Stimulated activated naive CD8-positive, alpha-beta T cell treated with anti-CD3 and anti-CD28 coated beads, Interleukin-15, amount 100 ng/mL, for 72 hours (primary cell): ENCODE data around the gene SHROOM3.

Experiments
- ATAC-seq: fragments of 150-1000 bp; cut with Tn5 transposase; 2 replicates; pipeline ENCODE4 v1.10.0; 2021; ENCODE audit warnings: mild to moderate bottlenecking, moderate library complexity
- DNase-seq, 2 donors: peaks; one replicate each; pipeline ENCODE4 v3.0.0; 2021 to 2022
- H3K27ac Mint-ChIP-seq, 2 donors: one replicate each; pipeline ENCODE4 v1.8.0; 2022; ENCODE audit warnings: mild to moderate bottlenecking in 2 of 2, mixed read lengths in 2 of 2, moderate library complexity in 2 of 2
- H3K27me3 Mint-ChIP-seq: one replicate; pipeline ENCODE4 v1.8.0; 2022; ENCODE audit warnings: mixed read lengths
- H3K4me1 Mint-ChIP-seq: one replicate; pipeline ENCODE4 v1.8.0; 2022; ENCODE audit warnings: mild to moderate bottlenecking, mixed read lengths
- H3K4me3 Mint-ChIP-seq, 2 donors: one replicate each; pipeline ENCODE4 v1.8.0; 2022; ENCODE audit warnings: mild to moderate bottlenecking in 2 of 2, mixed read lengths in 2 of 2, moderate library complexity in 1 of 2
- H3K9me3 Mint-ChIP-seq, 2 donors: one replicate each; pipeline ENCODE4 v1.8.0; 2022; ENCODE audit warnings: mixed read lengths in 2 of 2

SHROOM3 gene

GRCh38 chr4:76459291-76459723 is 24.3 kb downstream of the SHROOM3 start:
- Mint-ChIP-seq H3K4me3 (no peak overlapping the region), H3K27ac (no peak overlapping the region), H3K4me1 (no peaks in the 10 kb centered on the region), H3K27me3 (peaks cover 14% of the 10 kb centered on the region), H3K9me3 (peaks cover 8 to 11% of the 10 kb centered on the region in 2 donors)
- ATAC-seq, result no peak
- no peak for DNase-seq

- Mint-ChIP-seq H3K27ac (no peak overlapping the region), H3K9me3 (peaks cover 8 to 11% of the 10 kb centered on the region in 2 donors), H3K4me3 (no peak overlapping the region), H3K4me1 (no peaks in the 10 kb centered on the region), H3K27me3 (peaks cover 16% of the 10 kb centered on the region)
- ATAC-seq, result no peak
- DNase-seq, result no peak
Measured at GRCh38 chr4:76463568-76463967, 28.5 kb downstream of the SHROOM3 start.

DNA sequence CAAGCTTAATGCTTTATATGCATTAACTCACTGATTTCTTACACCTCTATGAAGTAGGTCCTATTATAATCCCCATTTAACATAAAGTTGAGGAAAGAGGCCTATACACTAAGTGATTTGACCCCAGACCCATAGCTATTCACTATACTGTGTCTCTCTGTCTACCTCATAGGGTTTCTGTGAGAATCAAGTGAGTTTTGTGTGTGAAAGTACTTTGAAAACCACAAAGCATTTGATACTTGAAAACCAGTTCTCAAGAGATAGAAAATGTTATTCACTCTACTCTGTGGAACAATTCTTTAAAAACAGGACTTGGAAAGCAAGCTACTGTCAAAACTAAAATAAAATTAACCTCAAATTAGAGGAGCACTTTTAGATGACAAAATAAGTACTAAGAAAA is 35.0 kb downstream of the SHROOM3 start:
- Mint-ChIP-seq H3K27ac (no peak overlapping the region), H3K4me1 (no peaks in the 10 kb centered on the region)
- no peak for DNase-seq

DNA sequence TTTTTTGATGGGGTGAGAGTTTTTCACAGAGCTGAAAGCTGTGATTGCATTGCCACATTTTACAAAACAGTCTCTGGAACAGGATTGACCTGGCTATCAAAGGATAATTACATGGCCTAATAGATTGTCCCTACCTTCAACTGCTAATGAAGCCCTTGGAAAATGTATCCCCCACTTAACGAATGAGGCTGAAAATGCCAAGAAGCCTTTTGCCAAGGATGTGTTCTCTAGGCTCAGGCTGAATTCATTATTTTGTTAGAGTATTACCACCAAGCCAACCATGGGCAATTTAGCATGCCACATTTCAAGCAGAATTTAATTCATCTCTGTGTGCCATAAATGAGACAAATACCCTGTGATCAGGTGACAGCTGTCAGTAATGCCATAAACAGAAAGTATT is 35.5 kb downstream of the SHROOM3 start:
- Mint-ChIP-seq H3K27ac (no peak overlapping the region), H3K27me3 (peaks cover 9% of the 10 kb centered on the region), H3K4me3 (no peak overlapping the region), H3K9me3 (no peaks in the 10 kb centered on the region), H3K4me1 (no peaks in the 10 kb centered on the region)
- no peak for DNase-seq
- ATAC-seq, result no peak

More for the DNA sequence above, 35.0 kb downstream of the SHROOM3 start:
- no peak for ATAC-seq
- Mint-ChIP-seq H3K9me3 (no peaks in the 10 kb centered on the region), H3K4me3 (no peak overlapping the region), H3K27me3 (peaks cover 9% of the 10 kb centered on the region)

DNA sequence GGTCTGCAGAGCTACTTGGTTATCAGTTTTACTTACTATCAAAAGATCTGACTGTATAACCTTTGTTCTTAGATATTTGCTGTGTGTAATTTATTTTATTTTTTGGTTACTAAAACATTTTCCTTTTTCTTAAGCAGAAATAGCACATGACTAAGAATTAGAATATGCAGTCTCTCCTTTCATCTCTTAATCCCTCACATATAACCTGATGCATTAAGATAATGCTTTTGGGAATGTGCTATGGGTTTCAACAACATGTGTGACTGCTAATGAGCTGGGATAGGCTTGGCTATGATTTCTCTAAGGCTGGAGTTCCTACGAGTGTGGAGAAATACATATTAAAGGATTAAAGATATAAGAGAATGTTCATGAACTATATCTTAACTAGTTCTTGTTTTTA is 41.5 kb downstream of the SHROOM3 start:
- no peaks in the 10 kb centered on the region for H3K4me1 Mint-ChIP-seq
- ATAC-seq, result no peak
- no peak for DNase-seq
- H3K4me3 Mint-ChIP-seq, result no peak overlapping the region
- H3K27ac Mint-ChIP-seq, result no peak overlapping the region
- H3K9me3 Mint-ChIP-seq, result peaks cover 14 to 27% of the 10 kb centered on the region in 2 donors
- peaks cover 22% of the 10 kb centered on the region for H3K27me3 Mint-ChIP-seq

- peaks cover 7% of the 10 kb centered on the region for H3K4me1 Mint-ChIP-seq
- no peak overlapping the region for H3K27ac Mint-ChIP-seq
- peaks cover 8 to 24% of the 10 kb centered on the region in 2 donors for H3K9me3 Mint-ChIP-seq
- H3K27me3 Mint-ChIP-seq, result peaks cover 35% of the 10 kb centered on the region
- no peak overlapping the region for H3K4me3 Mint-ChIP-seq
- DNase-seq, result no peak
- ATAC-seq, result no peak
Measured at GRCh38 chr4:76484654-76485053, 49.6 kb downstream of the SHROOM3 start.

DNA sequence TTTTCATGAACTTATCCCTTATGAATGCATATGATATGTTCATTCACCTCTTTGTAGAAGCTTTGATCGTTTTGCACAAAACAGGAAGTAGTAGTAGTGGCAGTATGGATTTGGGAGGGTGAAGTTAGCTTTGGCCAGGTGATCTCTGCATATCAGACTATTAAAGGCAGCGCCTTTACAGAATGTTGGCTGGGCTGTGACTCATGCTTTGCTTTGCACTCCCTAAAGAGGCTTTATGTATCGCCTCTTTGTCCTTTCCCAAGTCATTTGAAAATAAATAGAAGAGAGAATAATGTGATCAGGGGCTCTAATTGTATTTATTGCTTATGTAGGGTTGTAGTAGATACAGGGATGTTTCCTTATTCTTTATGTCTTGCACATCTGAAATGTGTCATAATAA is 50.4 kb downstream of the SHROOM3 start:
- Mint-ChIP-seq H3K9me3 (peaks cover 7 to 17% of the 10 kb centered on the region in 2 donors), H3K4me1 (peaks cover 7% of the 10 kb centered on the region), H3K27ac (no peak overlapping the region), H3K27me3 (peaks cover 28% of the 10 kb centered on the region), H3K4me3 (no peak overlapping the region)
- no peak for ATAC-seq
- DNase-seq, result no peak

- Mint-ChIP-seq H3K4me3 (no peak overlapping the region), H3K9me3 (peaks cover 0 to 6% of the 10 kb centered on the region in 2 donors), H3K4me1 (peaks cover 7% of the 10 kb centered on the region), H3K27ac (no peak overlapping the region), H3K27me3 (peaks cover 21% of the 10 kb centered on the region)
- ATAC-seq (no peak), DNase-seq (no peak)
Measured at GRCh38 chr4:76486588-76487276, 51.7 kb downstream of the SHROOM3 start.

DNA sequence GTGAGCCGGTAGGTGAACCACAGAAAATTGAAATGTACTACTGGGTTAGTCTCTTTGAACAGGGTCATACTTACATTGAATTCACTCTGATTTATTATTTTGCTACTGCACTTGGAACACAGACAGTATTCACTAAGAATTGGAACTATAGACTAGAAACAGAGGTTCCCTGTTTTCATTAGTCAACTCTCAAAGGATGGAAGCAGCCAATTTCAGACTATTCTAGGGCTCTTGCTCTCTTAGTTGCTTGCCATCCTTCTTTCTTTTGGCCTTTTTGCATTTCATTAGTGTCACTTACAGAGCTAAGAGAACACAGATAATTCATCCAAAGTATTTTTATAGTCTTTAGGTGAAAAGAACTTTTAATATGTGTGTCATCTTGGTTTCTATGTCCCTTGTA is 52.6 kb downstream of the SHROOM3 start:
- H3K27ac Mint-ChIP-seq, result no peak overlapping the region

GRCh38 chr4:76488455-76488854 is 53.4 kb downstream of the SHROOM3 start:
- Mint-ChIP-seq H3K9me3 (no peaks in the 10 kb centered on the region), H3K27ac (no peak overlapping the region), H3K4me1 (peaks cover 7% of the 10 kb centered on the region), H3K4me3 (no peak overlapping the region), H3K27me3 (peaks cover 21% of the 10 kb centered on the region)
- DNase-seq, result no peak
- no peak for ATAC-seq

More for the DNA sequence above, 52.6 kb downstream of the SHROOM3 start:
- DNase-seq (no peak), ATAC-seq (no peak)
- Mint-ChIP-seq H3K9me3 (no peaks in the 10 kb centered on the region), H3K4me3 (no peak overlapping the region), H3K4me1 (peaks cover 7% of the 10 kb centered on the region), H3K27me3 (peaks cover 21% of the 10 kb centered on the region)

DNA sequence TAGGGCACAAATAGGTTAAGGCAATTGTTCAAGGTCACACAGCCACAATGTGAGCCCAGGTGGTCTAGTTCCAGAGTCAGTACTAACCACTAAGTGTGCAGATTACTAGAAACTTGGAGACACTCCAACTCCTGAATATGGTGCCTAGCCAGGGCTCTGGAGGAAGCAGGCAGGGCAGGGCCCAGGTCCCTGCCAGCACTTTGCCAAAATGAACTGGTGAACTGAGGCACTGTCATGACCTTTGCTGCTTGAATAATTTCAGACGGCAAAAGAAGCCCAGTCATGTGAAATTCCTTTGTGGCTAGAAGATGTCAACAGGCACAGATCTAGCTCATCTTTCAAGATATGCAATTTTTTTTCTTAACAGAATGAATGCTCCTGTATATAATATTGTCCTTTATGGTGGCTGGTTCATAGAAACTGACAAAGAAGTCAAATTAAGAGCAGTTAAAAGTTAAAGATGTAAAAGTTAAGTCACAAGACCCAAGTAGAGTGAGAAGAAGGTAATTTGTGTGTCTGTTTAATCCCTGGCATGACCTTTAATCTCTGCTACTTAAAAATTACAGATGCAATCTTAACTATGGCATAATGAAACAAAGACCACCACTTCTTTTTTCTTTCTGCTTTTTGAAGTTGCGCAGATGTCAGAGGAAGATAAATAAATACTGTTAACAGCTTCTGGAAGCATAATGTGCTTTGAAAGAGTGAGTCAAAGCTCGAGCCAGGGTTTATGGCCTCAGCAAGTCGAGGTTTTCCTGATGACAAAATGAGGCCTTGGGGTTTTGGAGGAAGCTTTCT is 54.1 kb downstream of the SHROOM3 start:
- no peak for ATAC-seq
- DNase-seq, result no peak
- no peak overlapping the region for H3K4me3 Mint-ChIP-seq
- peaks cover 7% of the 10 kb centered on the region for H3K4me1 Mint-ChIP-seq
- peaks cover 21% of the 10 kb centered on the region for H3K27me3 Mint-ChIP-seq
- H3K27ac Mint-ChIP-seq, result no peak overlapping the region
- no peaks in the 10 kb centered on the region for H3K9me3 Mint-ChIP-seq

GRCh38 chr4:76489686-76490161 is 54.7 kb downstream of the SHROOM3 start:
- Mint-ChIP-seq H3K4me3 (no peak overlapping the region), H3K27ac (no peak overlapping the region), H3K9me3 (no peaks in the 10 kb centered on the region), H3K27me3 (peaks cover 21% of the 10 kb centered on the region), H3K4me1 (peaks cover 7% of the 10 kb centered on the region)
- DNase-seq (no peak), ATAC-seq (no peak)

DNA sequence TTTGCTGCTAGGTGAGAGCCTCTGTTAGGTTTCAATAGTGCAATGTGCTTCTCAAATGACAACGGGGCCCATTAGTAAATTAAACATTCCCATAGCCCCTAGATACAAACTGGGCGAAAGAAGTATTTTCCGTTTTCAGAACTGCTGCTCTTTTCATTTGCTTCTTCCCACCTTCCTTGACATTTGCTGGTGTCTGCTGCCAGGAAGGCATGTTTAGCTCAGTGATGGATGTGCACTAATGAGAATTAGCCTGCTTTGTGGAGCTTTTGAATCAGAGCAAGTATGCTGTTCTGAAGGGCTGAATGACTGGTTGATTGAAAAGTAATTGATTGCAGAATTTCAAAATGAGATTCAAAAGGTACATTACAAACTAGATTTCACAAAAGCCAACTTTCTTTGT is 57.0 kb downstream of the SHROOM3 start:
- peaks cover 7% of the 10 kb centered on the region for H3K4me1 Mint-ChIP-seq
- DNase-seq (no peak), ATAC-seq (no peak)
- no peak overlapping the region for H3K4me3 Mint-ChIP-seq
- H3K27me3 Mint-ChIP-seq, result peaks cover 21% of the 10 kb centered on the region
- H3K9me3 Mint-ChIP-seq, result no peaks in the 10 kb centered on the region
- H3K27ac Mint-ChIP-seq, result no peak overlapping the region

- H3K4me3 Mint-ChIP-seq, result no peak overlapping the region
- ATAC-seq (no peak), DNase-seq (no peak)
- H3K27me3 Mint-ChIP-seq, result peaks cover 3% of the 10 kb centered on the region
- no peaks in the 10 kb centered on the region for H3K9me3 Mint-ChIP-seq
- no peak overlapping the region for H3K27ac Mint-ChIP-seq
- H3K4me1 Mint-ChIP-seq, result peaks cover 5% of the 10 kb centered on the region
Measured at GRCh38 chr4:76494243-76494642, 59.2 kb downstream of the SHROOM3 start.

DNA sequence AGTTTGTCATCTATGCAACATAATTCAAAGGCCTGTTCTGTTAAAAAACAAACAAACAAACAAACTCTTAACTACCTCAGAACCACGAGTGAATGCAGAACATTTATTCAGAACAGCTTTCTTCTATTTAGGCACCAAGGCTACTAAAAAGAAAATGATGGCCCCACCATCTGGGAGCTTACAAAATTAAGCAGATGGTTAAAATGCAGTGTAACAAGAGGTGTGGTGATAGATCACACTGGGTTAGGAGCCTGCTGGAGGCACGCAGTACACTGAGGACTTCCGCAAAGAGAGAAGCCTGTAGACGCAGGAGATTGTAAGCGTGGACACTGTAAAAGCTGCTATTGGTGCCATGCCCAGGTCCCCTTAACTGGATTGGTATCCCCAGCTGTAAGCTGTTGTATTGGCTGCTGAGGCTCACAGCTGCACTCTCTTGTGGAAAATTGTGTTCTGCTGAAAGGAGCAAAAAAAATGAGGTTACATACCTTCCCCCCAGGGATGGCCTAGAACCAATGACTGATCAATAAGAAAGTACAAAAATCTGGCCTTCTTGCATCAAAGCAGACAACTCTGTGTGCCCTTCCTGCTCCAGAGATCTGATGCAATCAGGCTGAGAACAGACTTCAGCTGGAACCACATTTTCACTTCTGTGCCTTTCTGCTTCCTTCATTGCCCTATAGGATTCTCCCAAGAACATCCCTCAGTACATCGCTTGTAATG is 60.0 kb downstream of the SHROOM3 start:
- Mint-ChIP-seq H3K9me3 (no peaks in the 10 kb centered on the region), H3K27me3 (no peaks in the 10 kb centered on the region), H3K4me3 (no peak overlapping the region), H3K27ac (peak overlapping the region in 1 of 2 donors; percentile 50), H3K4me1 (no peaks in the 10 kb centered on the region)
- DNase-seq, result no peak
- no peak for ATAC-seq

DNA sequence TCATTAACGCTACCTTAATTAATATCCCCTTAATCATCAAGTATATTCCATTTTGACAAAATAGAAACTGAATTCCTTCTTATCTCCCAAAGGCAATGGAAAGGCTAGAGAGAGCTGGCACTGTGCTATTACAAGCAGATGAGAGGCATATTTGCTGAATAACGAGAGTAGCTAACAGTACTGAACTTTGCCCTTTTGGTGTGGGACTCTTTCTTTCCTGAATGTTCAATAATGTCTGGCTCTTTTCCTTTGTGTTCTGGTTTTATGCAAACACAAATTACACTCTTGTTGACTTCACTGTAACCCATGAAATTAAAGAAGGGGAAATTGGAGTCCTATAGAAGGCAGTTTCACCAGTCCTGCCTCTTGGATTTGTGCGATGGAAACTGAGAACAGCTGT is 63.5 kb downstream of the SHROOM3 start:
- Mint-ChIP-seq H3K27me3 (no peaks in the 10 kb centered on the region), H3K9me3 (no peaks in the 10 kb centered on the region), H3K4me3 (no peak overlapping the region), H3K27ac (no peak overlapping the region), H3K4me1 (no peaks in the 10 kb centered on the region)
- no peak for DNase-seq
- no peak for ATAC-seq
